Skeletal muscle satellite cell (primary cell): Measurements from ENCODE around the gene AGBL1.

Experiments used
- H3K27me3 ChIP-seq: 2 replicates; pipeline ENCODE4 v1.7.0; 2013; ENCODE audit warnings: low read length; ENCODE audit not compliant: control insufficient read depth, insufficient read depth
- H3K36me3 ChIP-seq: 2 replicates; pipeline ENCODE4 v1.7.0; 2013; ENCODE audit warnings: mild to moderate bottlenecking, control low read depth, low read length; ENCODE audit not compliant: insufficient read depth
- H3K4me1 ChIP-seq: 2 replicates; pipeline ENCODE4 v1.7.0; 2013; ENCODE audit warnings: low read length; ENCODE audit not compliant: control insufficient read depth, insufficient read depth
- H3K4me2 ChIP-seq: 2 replicates; pipeline ENCODE4 v1.7.0; 2013; ENCODE audit warnings: mild to moderate bottlenecking, low read length
- H3K4me3 ChIP-seq: 2 replicates; pipeline ENCODE4 v1.7.0; 2013; ENCODE audit warnings: low read length
- H3K9ac ChIP-seq: 2 replicates; pipeline ENCODE4 v1.7.0; 2013; ENCODE audit warnings: mild to moderate bottlenecking, low read depth, low read length, moderate library complexity
- H3K9me3 ChIP-seq: replicated peaks from 2 replicates; pipeline ENCODE4 v1.7.0; 2013; ENCODE audit warnings: mild to moderate bottlenecking, control low read depth, low read length

The AGBL1 gene

DNA sequence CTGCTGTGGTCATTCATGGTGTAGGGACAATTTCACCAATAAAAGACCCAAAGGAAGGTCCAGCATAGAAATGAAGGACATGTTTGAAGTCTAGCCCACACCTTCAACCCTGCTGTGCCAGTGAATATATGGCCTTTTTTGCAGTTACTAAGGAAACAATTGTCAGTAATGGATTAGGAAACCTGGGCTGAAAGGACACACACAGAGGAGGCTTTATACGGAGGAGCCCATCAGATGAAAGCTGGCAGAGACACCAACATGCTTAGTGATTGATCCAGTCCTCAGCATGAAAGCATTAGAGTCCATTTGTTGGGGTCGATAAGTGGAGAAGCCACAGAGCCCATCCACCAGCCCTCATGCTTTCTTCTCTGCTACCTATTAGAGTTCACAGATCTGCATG lies 584.3 kb downstream of the AGBL1 start:
- Histone ChIP-seq H3K9me3 (no peaks in the 10 kb centered on the region), H3K9ac (no peak overlapping the region), H3K36me3 (no peaks in the 10 kb centered on the region), H3K27me3 (no peaks in the 10 kb centered on the region), H3K4me2 (no peak overlapping the region), H3K4me3 (no peak overlapping the region), H3K4me1 (no peaks in the 10 kb centered on the region)

DNA sequence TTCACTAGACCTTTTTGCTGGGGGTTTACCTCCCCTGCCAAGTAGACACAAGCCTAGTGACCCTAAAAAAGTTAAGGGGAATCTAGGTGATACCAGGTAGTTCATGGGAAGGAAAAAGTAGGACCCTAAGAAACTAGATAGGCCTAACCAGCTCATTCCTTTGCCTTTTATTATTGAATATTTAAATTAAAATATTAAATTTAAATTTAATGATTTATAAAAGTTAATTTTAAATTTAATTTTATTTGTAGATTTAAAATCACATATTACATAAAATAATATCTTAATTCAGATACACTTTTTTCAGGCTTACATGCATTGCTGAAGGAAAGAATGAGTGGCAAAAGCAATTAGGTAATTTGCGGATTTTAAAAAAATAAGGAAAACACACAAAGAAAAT lies 584.9 kb downstream of the AGBL1 start:
- no peak overlapping the region for H3K4me2 ChIP-seq
- no peaks in the 10 kb centered on the region for H3K27me3 ChIP-seq
- H3K9ac ChIP-seq = no peak overlapping the region
- H3K4me3 ChIP-seq = no peak overlapping the region
- no peaks in the 10 kb centered on the region for H3K9me3 ChIP-seq
- H3K36me3 ChIP-seq = no peaks in the 10 kb centered on the region
- no peaks in the 10 kb centered on the region for H3K4me1 ChIP-seq

DNA sequence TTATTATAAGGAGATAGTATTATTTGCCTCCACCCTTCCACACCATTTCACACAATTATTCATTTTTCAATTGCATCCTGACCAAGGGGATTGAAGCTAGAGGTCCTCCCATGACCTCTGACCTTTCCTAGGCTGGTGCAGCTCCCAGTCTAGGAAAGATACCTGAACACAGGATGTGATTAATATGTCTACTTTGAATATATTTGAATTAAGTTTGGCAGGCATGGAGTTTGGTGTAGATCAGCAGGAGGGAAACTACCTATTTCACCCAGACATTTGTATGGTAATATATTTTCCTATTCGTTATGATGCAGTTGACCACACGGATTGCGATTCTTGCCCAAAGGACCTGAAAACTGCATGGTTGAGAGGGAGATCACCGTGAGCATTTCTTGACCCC lies 596.3 kb downstream of the AGBL1 start:
- Histone ChIP-seq H3K4me1 (no peaks in the 10 kb centered on the region), H3K9ac (no peak overlapping the region), H3K36me3 (no peaks in the 10 kb centered on the region), H3K9me3 (no peaks in the 10 kb centered on the region), H3K4me3 (no peak overlapping the region), H3K27me3 (no peaks in the 10 kb centered on the region), H3K4me2 (no peak overlapping the region)

DNA sequence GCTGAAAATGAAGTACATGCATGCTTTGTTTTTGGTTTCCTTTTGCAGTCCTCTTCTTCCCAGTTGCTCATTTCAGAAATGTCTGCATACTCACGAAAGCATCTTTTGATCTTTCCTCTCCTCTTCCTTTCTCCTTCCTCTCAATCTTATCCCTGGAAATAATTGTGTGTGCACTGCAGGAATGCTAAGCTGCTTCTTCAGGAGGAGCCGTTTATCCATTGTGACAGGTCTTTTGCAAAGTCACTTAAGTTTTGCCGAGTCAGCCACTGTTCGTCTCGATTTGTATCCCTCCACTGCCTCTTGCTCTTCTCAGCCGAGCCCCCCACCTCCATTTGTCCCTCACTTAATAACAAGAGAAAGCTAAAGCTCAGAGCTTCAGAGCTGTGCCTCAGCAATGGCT lies 597.6 kb downstream of the AGBL1 start:
- H3K36me3 ChIP-seq = no peaks in the 10 kb centered on the region
- no peak overlapping the region for H3K4me3 ChIP-seq
- H3K27me3 ChIP-seq = no peaks in the 10 kb centered on the region
- H3K9ac ChIP-seq = no peak overlapping the region
- H3K9me3 ChIP-seq = no peaks in the 10 kb centered on the region
- no peak overlapping the region for H3K4me2 ChIP-seq
- no peaks in the 10 kb centered on the region for H3K4me1 ChIP-seq

DNA sequence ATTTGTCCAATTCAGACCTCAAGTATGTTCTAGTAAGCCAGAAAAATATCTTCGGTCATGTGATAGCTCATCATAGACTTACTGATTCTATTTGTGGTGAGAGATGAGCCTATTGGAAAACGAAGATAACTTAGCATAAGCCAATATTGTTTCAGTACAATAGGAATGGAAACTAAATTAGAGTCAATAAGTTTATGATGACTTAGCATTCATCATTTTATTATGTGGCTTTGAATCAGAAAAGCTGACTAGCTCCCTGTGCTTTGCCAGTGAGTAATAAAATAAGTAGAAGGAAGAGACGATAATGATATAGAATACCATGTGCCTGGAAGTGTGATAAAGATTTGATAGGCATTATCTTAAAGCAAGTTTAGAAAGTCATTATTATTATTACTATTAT lies 605.6 kb downstream of the AGBL1 start:
- Histone ChIP-seq H3K9me3 (no peaks in the 10 kb centered on the region), H3K4me2 (no peak overlapping the region), H3K4me3 (no peak overlapping the region), H3K27me3 (no peaks in the 10 kb centered on the region), H3K36me3 (no peaks in the 10 kb centered on the region), H3K4me1 (no peaks in the 10 kb centered on the region), H3K9ac (no peak overlapping the region)

DNA sequence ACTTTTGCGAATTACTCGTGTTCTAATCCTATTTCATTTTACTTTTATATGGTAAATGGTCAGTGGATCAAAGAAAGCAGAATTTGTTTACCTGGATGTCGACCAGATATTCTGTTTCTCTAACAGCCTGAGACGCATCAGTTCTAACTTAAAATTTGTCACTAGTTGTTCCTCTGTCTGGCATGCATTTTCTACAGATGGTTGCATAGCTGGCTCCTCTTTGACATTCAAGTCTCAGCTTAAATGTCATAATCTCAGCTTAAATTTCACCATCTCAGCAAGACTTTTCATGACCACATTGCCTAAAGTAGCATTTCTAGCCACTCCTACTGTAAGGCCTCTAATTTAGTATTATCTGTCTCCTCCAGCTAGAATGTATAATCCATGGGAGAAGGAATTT lies 609.3 kb downstream of the AGBL1 start:
- Histone ChIP-seq H3K27me3 (no peaks in the 10 kb centered on the region), H3K9ac (no peak overlapping the region), H3K4me1 (no peaks in the 10 kb centered on the region), H3K9me3 (no peaks in the 10 kb centered on the region), H3K4me3 (no peak overlapping the region), H3K36me3 (no peaks in the 10 kb centered on the region), H3K4me2 (no peak overlapping the region)

DNA sequence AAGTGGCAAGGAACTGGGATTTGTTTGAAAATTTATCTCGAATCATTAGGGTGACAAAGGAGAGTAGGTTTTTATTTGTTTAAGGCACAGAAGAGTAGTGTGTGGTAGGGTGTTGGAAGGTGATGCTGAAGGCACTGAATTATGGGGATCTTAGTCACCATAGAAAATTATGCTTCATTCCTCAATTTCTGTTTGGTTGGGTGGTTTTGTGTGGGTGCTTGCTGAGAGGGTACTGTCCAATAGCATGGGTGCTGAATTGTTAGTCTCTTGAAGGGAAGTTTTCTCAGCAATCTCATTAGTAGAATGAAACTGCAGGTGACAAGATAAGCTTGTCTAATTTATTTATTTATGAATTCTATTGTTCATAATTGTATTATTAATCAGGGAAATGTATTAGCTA lies 610.9 kb downstream of the AGBL1 start:
- H3K9me3 ChIP-seq = no peaks in the 10 kb centered on the region
- H3K4me3 ChIP-seq = no peak overlapping the region
- no peaks in the 10 kb centered on the region for H3K27me3 ChIP-seq
- H3K9ac ChIP-seq = no peak overlapping the region
- H3K36me3 ChIP-seq = no peaks in the 10 kb centered on the region
- no peaks in the 10 kb centered on the region for H3K4me1 ChIP-seq
- H3K4me2 ChIP-seq = no peak overlapping the region

DNA sequence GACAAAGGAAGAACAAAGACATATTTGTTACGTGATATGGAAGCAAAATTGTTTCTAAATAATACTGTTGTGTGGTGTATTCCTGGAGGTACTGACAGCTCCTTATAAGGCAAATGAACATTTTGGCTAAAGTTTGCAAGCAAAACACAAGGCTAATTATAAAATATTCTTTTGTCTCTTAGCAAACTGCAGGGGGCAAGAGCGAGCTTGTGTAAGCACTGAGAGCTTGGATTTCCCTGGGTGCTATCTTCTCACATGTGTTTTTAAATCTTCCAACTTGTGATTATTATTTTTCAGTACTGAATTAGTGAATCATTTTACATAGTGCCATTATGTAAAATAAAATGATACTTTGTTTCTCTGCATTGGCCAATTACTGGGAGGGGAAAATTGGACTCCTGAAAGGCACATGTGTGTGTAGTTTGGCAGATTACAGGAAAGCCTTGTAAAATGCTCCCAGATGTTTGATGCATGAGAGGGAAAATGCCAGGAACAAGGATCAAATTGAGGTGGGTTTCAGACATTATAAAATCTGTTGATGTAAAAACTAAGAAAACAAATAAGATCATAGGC lies 611.5 kb downstream of the AGBL1 start:
- no peak overlapping the region for H3K4me3 ChIP-seq
- no peak overlapping the region for H3K9ac ChIP-seq
- H3K4me1 ChIP-seq = no peaks in the 10 kb centered on the region
- H3K36me3 ChIP-seq = no peaks in the 10 kb centered on the region
- no peak overlapping the region for H3K4me2 ChIP-seq
- no peaks in the 10 kb centered on the region for H3K9me3 ChIP-seq
- H3K27me3 ChIP-seq = no peaks in the 10 kb centered on the region

DNA sequence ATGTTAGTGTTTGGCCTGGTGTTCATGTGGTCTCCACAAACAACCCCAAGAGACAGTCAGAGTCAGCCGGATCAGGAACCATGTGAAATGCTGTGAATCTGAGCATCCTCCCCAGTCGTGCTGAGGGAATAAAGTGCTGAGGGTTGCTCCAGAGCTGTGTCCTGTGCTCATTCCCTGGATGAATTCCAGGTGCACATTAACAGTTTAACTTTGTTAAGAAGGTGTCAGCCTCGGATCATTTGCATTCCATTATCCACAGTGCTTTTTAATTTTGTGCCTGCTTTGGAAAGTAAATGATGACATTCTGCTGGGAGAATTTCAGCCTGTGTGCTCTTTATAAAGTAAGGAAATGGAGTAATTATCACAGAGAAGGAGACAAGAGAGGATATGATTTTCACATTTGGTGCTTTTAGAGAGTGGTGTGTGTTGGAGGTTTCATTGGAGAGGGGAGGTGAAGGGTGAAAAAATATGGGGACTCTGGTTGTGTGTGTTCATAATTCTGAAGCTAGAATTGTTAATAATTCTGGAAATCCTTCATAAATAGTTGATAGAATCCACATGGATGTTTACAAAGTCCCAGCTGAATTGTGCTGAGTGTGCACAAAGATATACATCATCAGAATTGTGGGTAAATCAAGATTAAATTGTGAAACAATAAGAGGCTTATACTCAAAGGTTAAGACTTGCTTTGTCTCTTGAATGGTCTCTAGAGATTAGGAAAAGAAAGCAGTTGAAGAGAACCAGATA lies 621.4 kb downstream of the AGBL1 start:
- no peak overlapping the region for H3K4me2 ChIP-seq
- H3K4me3 ChIP-seq = no peak overlapping the region
- H3K27me3 ChIP-seq = no peaks in the 10 kb centered on the region
- H3K9me3 ChIP-seq = no peaks in the 10 kb centered on the region
- no peak overlapping the region for H3K9ac ChIP-seq
- H3K4me1 ChIP-seq = no peaks in the 10 kb centered on the region
- H3K36me3 ChIP-seq = no peaks in the 10 kb centered on the region

DNA sequence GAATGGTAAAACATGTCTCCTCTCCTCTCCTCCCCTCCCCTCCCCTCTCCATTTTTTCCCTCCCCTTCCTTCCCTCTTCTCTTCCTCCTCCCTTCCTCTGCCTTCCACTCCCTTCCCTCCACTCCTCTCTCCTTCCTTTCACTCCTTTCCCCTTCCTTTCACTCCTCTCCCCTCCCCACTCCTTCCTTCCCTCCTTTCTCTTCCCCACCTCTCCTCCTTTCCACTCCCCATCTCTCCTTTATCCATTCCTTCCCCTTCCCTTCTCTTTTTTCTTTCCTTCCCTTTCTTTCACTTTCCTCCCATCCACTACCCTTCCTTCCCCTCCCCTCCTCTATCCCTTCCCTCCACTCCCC lies 621.9 kb downstream of the AGBL1 start:
- no peaks in the 10 kb centered on the region for H3K4me1 ChIP-seq
- no peak overlapping the region for H3K4me2 ChIP-seq
- H3K36me3 ChIP-seq = no peaks in the 10 kb centered on the region
- H3K27me3 ChIP-seq = no peaks in the 10 kb centered on the region
- H3K9me3 ChIP-seq = no peaks in the 10 kb centered on the region
- H3K9ac ChIP-seq = no peak overlapping the region
- H3K4me3 ChIP-seq = no peak overlapping the region

DNA sequence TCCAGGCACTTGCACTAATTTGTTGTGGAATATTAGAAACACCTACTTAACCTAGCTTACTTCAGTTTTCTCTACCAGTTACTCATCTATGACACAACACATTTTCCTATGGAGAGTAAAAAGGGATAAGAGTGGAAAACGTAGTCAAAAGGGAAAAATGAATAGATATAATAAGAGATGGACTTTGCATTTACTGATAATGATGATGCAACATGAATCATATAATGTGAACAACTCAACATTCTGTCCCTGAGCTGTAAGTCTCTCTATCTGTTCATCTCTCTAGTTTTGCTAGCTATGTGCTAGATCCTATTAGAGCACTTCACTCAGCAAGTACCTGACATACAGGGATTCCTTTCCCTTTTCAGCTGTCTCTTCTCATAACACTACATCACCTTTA lies 627.1 kb downstream of the AGBL1 start:
- Histone ChIP-seq H3K9me3 (no peaks in the 10 kb centered on the region), H3K4me3 (no peak overlapping the region), H3K4me2 (no peak overlapping the region), H3K36me3 (no peaks in the 10 kb centered on the region), H3K9ac (no peak overlapping the region), H3K4me1 (no peaks in the 10 kb centered on the region), H3K27me3 (no peaks in the 10 kb centered on the region)

DNA sequence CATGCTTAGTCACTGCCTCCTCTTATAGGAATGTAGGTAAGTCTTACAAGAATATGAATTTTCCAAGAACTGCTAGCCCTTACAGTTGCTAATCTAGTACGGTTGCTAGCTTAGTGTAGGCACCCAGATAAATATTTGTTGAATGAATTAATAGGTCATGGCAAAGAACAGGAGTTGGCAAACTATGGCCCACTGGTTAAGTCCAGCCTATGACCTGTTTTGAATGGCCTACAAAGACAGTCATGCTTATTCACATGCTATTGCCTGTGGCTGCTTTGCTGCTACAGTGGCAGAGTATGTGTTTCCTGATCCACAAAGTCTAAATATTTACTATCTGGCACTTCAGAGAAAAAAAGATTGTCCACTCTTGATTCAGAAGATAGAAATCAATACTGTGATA lies 631.8 kb downstream of the AGBL1 start:
- Histone ChIP-seq H3K4me2 (no peak overlapping the region), H3K9me3 (no peaks in the 10 kb centered on the region), H3K9ac (no peak overlapping the region), H3K4me3 (no peak overlapping the region), H3K36me3 (no peaks in the 10 kb centered on the region), H3K4me1 (no peaks in the 10 kb centered on the region), H3K27me3 (no peaks in the 10 kb centered on the region)
